Measurements from ENCODE around the gene ACTL8. TPM values are rescaled to one million over a fixed set of nuclear protein-coding genes. Genes with fewer than 3 reads are reported as not detected.
A peak's percentile ranks its signal among the peaks of the same experiment; 100 is the strongest.

Gene ACTL8
- total RNA-seq, 1 donor from 2014 or later = not detected

- DNase-seq (ENCODE audit: low spot score) = no peak
Observed at GRCh38 chr1:17768651-17769241, 13.6 kb downstream of the ACTL8 start.

DNA sequence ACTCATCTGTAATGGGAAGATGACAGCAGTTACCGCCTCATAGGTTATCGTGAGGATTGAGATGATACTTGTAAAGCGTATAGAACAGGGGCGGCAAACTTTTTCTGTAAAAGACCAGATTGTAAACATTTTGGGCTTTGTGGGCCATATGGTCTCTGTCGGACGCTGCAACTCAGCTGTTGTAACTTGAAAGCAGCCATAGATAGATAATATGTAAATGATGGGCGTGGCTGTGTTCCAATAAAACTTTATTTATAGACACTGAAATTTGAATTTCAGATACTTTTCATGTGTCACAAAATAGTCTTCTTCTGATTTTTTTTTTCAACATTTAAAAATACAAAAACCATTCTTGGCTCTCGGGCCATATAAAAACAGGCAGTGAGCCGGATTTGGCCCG, 15.8 kb downstream of the ACTL8 start:
- DNase-seq (ENCODE audit: low spot score) = no peak

DNA sequence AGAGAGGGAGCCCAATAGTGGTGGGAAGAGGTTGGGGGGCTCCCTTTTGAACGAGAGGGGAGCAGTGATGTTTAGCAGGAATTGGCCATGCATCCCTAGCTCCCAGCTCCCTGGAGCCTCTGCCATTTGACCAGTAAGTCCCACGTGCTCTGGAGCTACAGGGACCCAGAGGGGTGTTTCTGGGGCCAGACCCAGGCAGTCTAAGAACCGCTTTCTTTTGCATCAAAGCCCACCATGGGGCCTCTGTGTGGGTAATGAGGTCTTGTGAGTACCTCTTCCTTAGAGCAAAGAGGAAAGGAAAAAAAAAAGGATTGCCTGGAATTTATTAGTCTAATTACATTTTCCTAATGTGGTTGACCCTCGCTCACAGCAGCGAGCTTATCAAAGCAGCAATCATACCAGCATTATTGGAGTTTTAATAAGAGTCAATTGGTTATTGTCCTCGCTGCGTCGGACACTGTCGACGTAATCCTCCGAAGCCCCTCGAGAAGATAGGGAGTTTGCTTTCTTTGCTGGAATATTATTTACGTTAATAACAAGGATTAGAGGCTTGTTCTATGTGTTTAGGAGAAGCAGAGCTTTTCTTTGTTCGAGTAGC, 17.6 kb downstream of the ACTL8 start:
- no peak for DNase-seq (ENCODE audit: low spot score)

- DNase-seq (ENCODE audit: low spot score) = no peak
Observed at GRCh38 chr1:17773591-17774326, 18.6 kb downstream of the ACTL8 start.

GRCh38 chr1:17774452-17774851, 19.3 kb downstream of the ACTL8 start:
- no peak for DNase-seq (ENCODE audit: low spot score)

DNA sequence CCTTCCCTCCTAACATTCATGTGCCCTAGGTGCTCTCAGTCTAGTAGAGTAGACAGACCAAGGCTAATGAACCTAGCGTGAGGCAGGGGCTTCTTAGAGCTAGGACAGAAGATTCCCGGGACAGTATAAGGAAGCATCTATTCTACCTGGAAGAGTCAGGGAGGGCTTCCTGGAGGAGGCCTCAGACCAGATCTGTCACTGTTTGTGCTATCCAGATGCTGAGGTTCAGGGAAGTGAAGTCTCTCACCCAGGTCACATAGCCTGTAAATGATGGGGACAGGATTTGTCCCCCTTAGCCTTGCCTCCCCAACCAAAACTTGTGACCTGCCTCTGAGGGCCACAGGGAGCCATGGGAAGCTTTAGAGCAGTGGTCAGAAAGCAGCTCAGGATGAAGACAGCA, 20.7 kb downstream of the ACTL8 start:
- no peak for DNase-seq (ENCODE audit: low spot score)

- DNase-seq (ENCODE audit: low spot score) = no peak
Observed at GRCh38 chr1:17776426-17776825, 21.3 kb downstream of the ACTL8 start.

DNA sequence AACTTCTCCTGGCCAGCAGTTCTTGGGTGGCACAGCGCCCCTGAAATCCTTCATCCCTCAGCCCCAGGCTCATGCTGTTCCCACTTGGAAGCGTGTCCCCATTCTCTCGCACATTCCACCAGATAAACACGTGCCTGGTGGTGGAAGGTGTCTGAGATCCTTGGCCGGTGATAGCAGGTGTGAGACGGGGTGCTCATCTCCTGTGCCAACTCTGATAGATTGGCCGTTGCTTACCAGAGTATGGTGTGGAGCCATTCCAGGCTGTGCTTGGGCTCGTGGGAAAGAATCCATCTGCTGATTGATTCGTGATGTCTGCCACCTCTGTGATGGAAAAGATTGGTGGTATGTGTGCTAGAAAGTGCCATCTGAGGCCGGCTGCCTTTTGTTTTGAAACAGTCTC, 22.2 kb downstream of the ACTL8 start:
- DNase-seq (ENCODE audit: low spot score) = no peak

DNA sequence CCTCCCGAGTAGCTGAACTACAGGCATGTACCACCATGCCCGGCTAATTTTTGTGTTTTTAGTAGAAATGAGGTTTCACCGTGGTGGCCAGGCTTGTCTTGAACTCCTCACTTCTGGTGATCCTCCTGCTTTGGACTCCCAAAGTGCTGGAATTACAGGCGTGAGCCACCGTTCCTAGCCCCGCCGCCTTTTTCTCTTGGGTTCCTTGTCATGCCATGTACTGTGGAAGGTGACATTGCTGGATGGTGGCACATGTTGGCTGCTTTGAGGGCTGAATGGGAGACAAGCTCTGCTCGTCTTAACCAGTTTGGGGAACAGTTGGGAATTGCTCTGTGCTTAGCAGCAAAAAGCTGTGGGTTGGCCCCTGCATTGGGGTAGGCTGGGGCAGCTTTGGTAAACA, 22.7 kb downstream of the ACTL8 start:
- no peak for DNase-seq (ENCODE audit: low spot score)

- no peak for DNase-seq (ENCODE audit: low spot score)
Observed at GRCh38 chr1:17780916-17781315, 25.8 kb downstream of the ACTL8 start.

DNA sequence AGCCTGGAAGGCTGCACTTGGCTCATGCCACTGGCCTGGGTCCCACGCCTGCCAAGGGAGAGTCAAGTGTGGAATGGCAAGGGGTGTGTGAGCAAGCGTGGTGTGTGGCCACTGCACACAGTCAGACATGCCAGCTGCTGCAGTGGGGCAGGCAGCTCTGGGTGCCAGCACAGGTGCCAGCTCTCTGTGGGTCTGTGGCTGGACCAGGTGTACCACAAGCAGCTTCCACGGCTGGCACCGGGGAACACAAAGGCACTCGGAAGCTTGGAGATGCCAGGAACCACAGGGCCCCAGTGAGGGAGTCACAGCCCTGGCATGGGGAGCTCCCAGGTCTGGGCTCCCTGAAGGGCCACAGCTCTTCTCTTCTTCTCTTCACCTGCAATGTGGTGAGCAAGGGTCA, 34.8 kb downstream of the ACTL8 start:
- DNase-seq (ENCODE audit: low spot score) = peak; percentile 82

GRCh38 chr1:17790383-17791054, 35.4 kb downstream of the ACTL8 start:
- peak; percentile 64 for DNase-seq (ENCODE audit: low spot score)

DNA sequence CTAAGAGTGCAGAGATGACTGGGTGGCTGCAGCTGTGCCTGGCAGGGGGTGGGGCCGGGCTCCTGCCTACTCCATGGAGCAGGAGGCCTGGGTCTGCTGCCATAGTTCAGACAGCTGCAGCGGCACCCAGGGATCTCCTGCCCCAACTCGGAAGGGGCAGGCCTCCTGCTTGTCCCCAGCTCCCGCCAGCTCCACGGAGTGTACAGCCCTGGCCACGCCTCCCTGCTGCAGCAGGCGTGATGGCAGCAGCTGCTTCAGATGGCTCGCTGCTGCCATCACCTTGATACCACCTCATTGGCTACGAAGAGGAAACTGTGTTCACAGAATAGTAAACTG, 35.9 kb downstream of the ACTL8 start:
- peak; percentile 83 for DNase-seq (ENCODE audit: low spot score)

- DNase-seq (ENCODE audit: low spot score) = peak; percentile 43
Observed at GRCh38 chr1:17791480-17791879, 36.3 kb downstream of the ACTL8 start.

- peak; percentile 2 for DNase-seq (ENCODE audit: low spot score)
Observed at GRCh38 chr1:17792421-17792820, 37.3 kb downstream of the ACTL8 start.

DNA sequence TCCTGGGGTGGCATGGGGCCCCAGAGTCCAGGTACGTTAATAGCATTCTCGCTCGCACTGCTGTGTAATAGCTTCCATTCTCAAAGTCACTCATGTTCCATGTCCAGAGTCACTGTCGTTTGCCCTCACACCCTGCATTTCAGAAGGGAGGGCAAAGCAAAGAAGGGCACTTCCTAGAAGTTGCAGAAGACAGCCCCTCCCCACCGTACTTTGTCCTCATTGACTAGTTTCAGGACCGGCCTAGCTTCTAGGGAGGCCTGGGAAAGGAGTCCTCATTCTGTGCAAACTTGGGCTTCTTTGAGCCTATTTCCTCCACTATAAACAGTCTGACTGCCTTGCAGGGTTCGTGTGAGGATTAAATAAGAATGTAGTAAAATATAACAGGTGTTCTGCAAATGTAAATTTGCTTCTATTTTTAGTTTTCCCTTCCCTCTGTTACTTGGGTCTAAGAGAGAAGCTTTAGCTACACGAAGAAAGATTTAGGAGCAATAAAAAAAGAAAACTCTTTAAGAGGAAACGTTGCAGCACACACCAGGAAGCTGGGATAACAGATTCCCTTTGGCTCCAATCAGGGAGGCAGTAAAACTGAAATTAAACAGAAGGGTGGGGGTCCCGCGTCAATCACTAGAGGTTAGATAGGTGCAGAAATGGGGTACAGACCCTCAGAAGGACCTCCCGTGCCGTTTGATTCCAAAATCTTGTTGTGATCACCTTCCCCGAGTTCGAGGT, 40.1 kb downstream of the ACTL8 start:
- peak; percentile 37 for DNase-seq (ENCODE audit: low spot score)

DNA sequence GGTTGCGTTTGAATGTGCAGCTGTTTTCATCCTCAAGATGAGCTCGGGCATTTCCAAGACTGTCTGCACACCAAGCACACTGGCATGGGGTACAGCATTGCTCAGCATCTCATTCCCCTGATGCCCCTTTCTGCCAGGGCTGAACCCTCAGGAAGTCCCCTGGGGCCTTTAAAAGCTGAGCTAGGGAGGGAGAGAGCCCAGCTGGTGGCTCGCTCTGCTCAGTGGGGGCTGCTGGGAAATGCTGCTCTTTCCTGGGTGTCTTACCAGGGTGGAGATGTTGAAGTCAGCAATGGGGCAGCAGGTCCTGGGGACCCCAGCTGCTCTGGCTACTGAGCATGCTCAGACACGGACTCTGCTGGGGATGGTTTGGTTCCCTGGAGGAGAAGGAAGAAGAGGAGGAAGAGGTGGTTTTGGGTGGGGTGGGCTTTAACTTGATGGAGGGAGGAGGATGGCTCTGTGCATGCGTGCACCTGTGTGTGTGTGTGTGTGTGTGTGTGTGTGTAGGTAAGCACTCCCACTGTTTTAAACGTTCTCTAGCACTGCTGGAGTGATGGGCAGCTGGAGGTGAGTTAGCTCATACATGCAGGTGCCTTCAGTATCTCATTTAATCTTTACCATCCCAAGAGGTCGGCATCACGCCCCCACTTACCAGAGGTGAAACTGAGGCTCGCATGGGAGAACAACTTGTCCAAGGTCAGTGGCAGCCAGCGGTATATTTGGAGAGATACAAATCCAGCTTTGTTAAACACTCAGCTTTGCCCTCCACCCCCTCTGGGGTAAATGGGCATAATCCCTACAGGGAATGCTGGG, 40.9 kb downstream of the ACTL8 start:
- peak; percentile 53 for DNase-seq (ENCODE audit: low spot score)

- DNase-seq (ENCODE audit: low spot score) = no peak
Observed at GRCh38 chr1:17797478-17797877, 42.3 kb downstream of the ACTL8 start.

DNA sequence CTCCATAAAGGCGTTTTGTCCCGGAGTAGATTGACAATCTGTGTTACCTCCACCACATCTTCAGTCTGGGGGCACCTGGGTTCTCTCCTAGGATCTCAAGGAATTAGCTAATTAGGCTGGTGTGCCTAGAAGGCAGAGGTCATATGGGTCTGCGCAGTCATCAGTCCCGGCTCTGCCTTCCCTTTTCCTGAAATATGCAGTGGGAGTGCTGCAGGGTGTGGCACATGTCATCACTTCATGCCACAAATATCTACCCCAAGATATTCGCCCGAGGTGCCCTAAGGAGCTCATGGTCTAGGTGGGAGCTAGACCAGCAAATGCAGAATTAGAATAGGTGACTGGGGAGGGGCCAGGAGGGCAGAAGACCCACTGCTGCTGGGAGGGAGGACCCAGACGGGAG, 42.9 kb downstream of the ACTL8 start:
- DNase-seq (ENCODE audit: low spot score) = no peak

DNA sequence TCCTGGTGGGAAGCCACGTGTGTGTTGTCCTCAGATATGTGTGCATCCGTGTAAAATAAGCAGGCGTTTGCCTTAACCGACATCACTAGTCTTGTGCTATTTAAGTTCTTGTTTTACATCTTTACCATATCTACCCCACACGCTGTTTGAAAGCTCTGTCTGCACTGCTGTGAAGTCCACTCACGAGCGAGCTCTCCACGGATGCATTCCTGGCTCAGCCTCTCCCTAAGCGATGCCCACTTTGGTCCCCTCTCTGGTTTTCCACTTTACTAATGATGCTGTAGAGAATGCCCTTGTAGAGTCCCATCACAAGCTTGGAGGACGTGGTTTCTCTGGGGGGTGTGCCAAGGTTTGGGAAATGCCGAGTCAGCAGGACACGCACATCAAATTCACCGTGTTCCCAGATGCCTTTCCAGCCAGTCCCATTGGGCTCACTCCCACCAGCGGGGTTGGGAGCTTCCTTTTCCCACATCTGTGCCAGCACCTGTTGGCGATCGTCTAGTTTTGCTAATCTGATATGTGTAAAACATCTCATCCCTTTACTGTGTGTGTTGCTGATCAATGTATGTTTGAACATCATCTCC, 43.8 kb downstream of the ACTL8 start:
- DNase-seq (ENCODE audit: low spot score) = no peak
